GM23338 (cell line): ENCODE data around the gene PRG2. TPM values are rescaled to one million over a fixed set of nuclear protein-coding genes. Genes with fewer than 3 reads are reported as not detected.

Experiments
- ATAC-seq: fragments of 200-7000 bp; cut with Tn5 transposase; 3 replicates; pipeline ENCODE4 v1.9.1; 2020
- DNase-seq: peaks from one replicate; pipeline ENCODE4 v3.0.0-alpha.2; 2015; ENCODE audit warnings: low spot score
- H2AFZ ChIP-seq: fragments of 200-600 bp; sonication (generic); 2 replicates; pipeline ENCODE4 v1.8.0; 2016; ENCODE audit warnings: antibody characterized with exemption, mild to moderate bottlenecking, moderate library complexity
- H3F3A ChIP-seq: fragments of 200-600 bp; sonication (generic); replicated peaks from 2 replicates; pipeline ENCODE4 v1.8.0; 2017; ENCODE audit warnings: antibody characterized with exemption, mixed run types, low read depth
- H3K27ac ChIP-seq: fragments of 200-600 bp; sonication (generic); 2 replicates; pipeline ENCODE4 v1.6.1; 2016; ENCODE audit warnings: low read depth
- H3K27me3 ChIP-seq: fragments of 200-600 bp; sonication (generic); 2 replicates; pipeline ENCODE4 v1.8.0; 2016; ENCODE audit warnings: mild to moderate bottlenecking, mixed run types, moderate library complexity; ENCODE audit not compliant: insufficient read depth
- H3K36me3 ChIP-seq: fragments of 200-600 bp; sonication (generic); 2 replicates; pipeline ENCODE4 v1.8.0; 2016; ENCODE audit warnings: mild to moderate bottlenecking; ENCODE audit not compliant: insufficient read depth
- H3K4me1 ChIP-seq: fragments of 200-600 bp; sonication (generic); 2 replicates; pipeline ENCODE4 v1.8.0; 2016; ENCODE audit warnings: mild to moderate bottlenecking, moderate library complexity; ENCODE audit not compliant: insufficient read depth
- H3K4me2 ChIP-seq: fragments of 200-600 bp; sonication (generic); 2 replicates; pipeline ENCODE4 v1.7.1; 2017; ENCODE audit warnings: mixed run types
- H3K4me3 ChIP-seq: fragments of 200-600 bp; sonication (generic); 2 replicates; pipeline ENCODE4 v1.6.1; 2016; ENCODE audit warnings: mixed run types
- H3K79me2 ChIP-seq: fragments of 200-600 bp; sonication (generic); replicated peaks from 2 replicates; pipeline ENCODE4 v1.8.0; 2017; ENCODE audit warnings: mild to moderate bottlenecking; ENCODE audit not compliant: insufficient read depth
- H3K9me2 ChIP-seq: fragments of 200-600 bp; sonication (generic); 2 replicates; pipeline ENCODE4 v1.8.0; 2017; ENCODE audit not compliant: insufficient read depth
- H4K20me1 ChIP-seq: fragments of 200-600 bp; sonication (generic); replicated peaks from 2 replicates; pipeline ENCODE4 v1.8.0; 2017; ENCODE audit warnings: mild to moderate bottlenecking; ENCODE audit not compliant: insufficient read depth
- H3K27ac Mint-ChIP-seq: 2 replicates; pipeline ENCODE4 v1.8.0; 2020; ENCODE audit warnings: inconsistent platforms, mild to moderate bottlenecking, moderate library complexity, mixed read lengths
- H3K27me3 Mint-ChIP-seq: 3 replicates; pipeline ENCODE4 v1.8.0; 2022; ENCODE audit warnings: low read depth, mild to moderate bottlenecking, moderate library complexity, mixed read lengths, inconsistent platforms; ENCODE audit not compliant: insufficient read depth, poor library complexity
- H3K36me3 Mint-ChIP-seq: 3 replicates; pipeline ENCODE4 v1.8.0; 2021; ENCODE audit warnings: low read depth, mild to moderate bottlenecking, inconsistent platforms, moderate library complexity, mixed read lengths
- H3K4me1 Mint-ChIP-seq: 3 replicates; pipeline ENCODE4 v1.8.0; 2020; ENCODE audit warnings: mild to moderate bottlenecking, inconsistent platforms, mixed read lengths
- H3K4me3 Mint-ChIP-seq: 3 replicates; pipeline ENCODE4 v1.8.0; 2021; ENCODE audit warnings: moderate library complexity, mild to moderate bottlenecking, inconsistent platforms, mixed read lengths
- H3K9me3 Mint-ChIP-seq: 3 replicates; pipeline ENCODE4 v1.8.0; 2020; ENCODE audit warnings: moderate library complexity, mild to moderate bottlenecking, inconsistent platforms, mixed read lengths
- CREB1 ChIP-seq: fragments of 250-450 bp; sonication (Bioruptor Pico); IDR thresholded peaks from 2 replicates; pipeline ENCODE4 v1.5.0; 2020; ENCODE audit warnings: low read depth, mild to moderate bottlenecking, moderate library complexity
- EZH2 ChIP-seq: fragments of 200-600 bp; sonication (generic); IDR thresholded peaks from one replicate; pipeline ENCODE4 v1.8.0; 2017; ENCODE audit warnings: antibody characterized with exemption, mild to moderate bottlenecking, low read depth; ENCODE audit not compliant: unreplicated experiment
- EZH2phosphoT487 ChIP-seq: fragments of 200-600 bp; sonication (generic); IDR thresholded peaks from one replicate; pipeline ENCODE4 v1.8.1; 2018; ENCODE audit warnings: antibody characterized with exemption; ENCODE audit not compliant: unreplicated experiment
- JUNB ChIP-seq: IDR thresholded peaks from one replicate; pipeline ENCODE4 v1.6.1; 2016; ENCODE audit warnings: antibody characterized with exemption; ENCODE audit not compliant: unreplicated experiment
- NANOG ChIP-seq: IDR thresholded peaks from 2 replicates; pipeline ENCODE4 v1.6.1; 2016; ENCODE audit warnings: antibody characterized with exemption, borderline replicate concordance
- POLR2AphosphoS5 ChIP-seq: IDR thresholded peaks from 2 replicates; pipeline ENCODE4 v1.6.1; 2016; ENCODE audit warnings: antibody characterized with exemption, low read depth
- STAT1 ChIP-seq: IDR thresholded peaks from one replicate; pipeline ENCODE4 v1.6.1; 2016; ENCODE audit warnings: antibody characterized with exemption; ENCODE audit not compliant: unreplicated experiment
- ZNF114 ChIP-seq: fragments of 250-450 bp; sonication (Bioruptor Pico); IDR thresholded peaks from 2 replicates; pipeline ENCODE4 v1.5.0; 2020; ENCODE audit warnings: mild to moderate bottlenecking, moderate library complexity
- ZNF331 ChIP-seq: fragments of 250-450 bp; sonication (Bioruptor Pico); IDR thresholded peaks from 2 replicates; pipeline ENCODE4 v1.5.0; 2020; ENCODE audit warnings: low read depth, mild to moderate bottlenecking, moderate library complexity
- polyA plus RNA-seq: library from polyadenylated mRNA; unstranded; fragments of >200 nt; fragmentation: Nextera tagmentation; extraction: Ambion mirVana; gene quantifications from 2 replicates; pipeline ENCODE4 v1.2.1, GENCODE V29; 2016
- total RNA-seq: library from RNA; depleted of rRNA; stranded (reverse); fragments of >200 nt; shearing (Covaris generic); gene quantifications from 2 replicates; pipeline ENCODE4 v1.2.3, GENCODE V29; 2014
- TF ChIP-seq, protein P1 (sequence below): fragments of 250-450 bp; sonication (Bioruptor Pico); IDR thresholded peaks from 2 replicates; pipeline ENCODE4 v1.5.0; 2020; ENCODE audit warnings: mild to moderate bottlenecking, moderate library complexity
- TF ChIP-seq, protein P2 (sequence below): IDR thresholded peaks from 2 replicates; pipeline ENCODE4 v1.6.1; 2016; ENCODE audit warnings: antibody characterized with exemption
- TF ChIP-seq, protein P3 (sequence below): IDR thresholded peaks from one replicate; pipeline ENCODE4 v1.6.1; 2018; ENCODE audit warnings: antibody characterized with exemption; ENCODE audit not compliant: unreplicated experiment
- TF ChIP-seq, protein P4 (sequence below), 2 experiments: fragments of 200-600 bp in 1 of 2; sonication (generic) in 1 of 2; conservative IDR thresholded peaks; 2 replicates each; pipeline versions ENCODE4 v1.5.1 to v1.6.1; 2016 to 2017; ENCODE audit warnings: antibody characterized with exemption in 2 of 2, low read depth in 2 of 2, mild to moderate bottlenecking in 2 of 2, moderate library complexity in 1 of 2

Gene PRG2
- total and polyA plus RNA-seq, 2 experiments from 2014 or later: not detected

DNA sequence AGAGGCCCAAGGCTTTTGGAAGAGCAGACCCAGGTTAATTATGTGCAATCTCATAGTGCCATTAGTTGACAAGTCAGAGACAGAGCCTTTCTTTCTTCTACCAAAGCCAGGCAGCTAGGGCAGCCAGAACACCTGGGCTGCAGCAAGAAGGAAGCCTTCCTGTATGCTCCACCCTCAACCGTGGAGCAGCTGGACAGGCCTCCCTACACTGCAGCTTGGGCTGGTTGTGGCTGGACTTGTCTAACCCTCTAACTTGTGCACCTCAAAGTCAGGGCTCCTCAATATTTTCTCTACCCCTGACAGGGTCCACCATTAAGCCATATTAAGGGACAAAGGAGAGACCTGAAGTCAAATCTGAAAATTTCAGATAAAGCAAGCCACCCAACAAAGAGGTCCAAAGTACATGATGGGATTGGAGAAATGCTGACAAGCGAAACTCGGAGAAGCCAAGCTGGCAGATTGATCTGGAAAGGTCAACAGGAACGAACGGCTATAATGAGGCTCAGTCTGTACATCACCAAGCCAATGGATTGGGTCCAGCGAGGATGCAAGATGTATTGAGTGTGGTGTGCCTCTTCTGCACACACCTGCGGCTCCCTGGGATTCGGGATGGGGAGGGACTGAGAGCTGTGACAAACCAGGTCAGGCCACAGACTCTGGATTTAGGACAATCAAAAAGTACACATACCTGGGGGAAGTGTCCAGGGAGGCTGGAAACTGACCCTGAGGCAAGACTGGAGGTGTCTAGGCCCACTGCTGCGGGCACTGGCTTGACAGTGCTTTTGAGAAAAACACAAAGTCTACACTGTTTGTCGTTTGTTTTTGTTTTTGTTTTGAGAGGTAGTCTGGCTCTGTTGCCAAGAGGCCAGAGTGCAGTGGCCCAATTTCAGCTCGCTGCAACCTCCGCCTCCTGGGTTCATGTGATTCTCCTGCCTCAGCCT, 48.2 kb upstream of the PRG2 start:
- H4K20me1 ChIP-seq: no peaks in the 10 kb centered on the region
- Mint-ChIP-seq H3K27ac (no peak overlapping the region), H3K36me3 (no peaks in the 10 kb centered on the region), H3K4me3 (no peak overlapping the region), H3K4me1 (no peaks in the 10 kb centered on the region), H3K9me3 (no peaks in the 10 kb centered on the region; the same call in 2 of the 3 replicates), H3K27me3 (peaks cover 2% of the 10 kb centered on the region)
- no peaks in the 10 kb centered on the region for H3K36me3 ChIP-seq
- no peaks in the 10 kb centered on the region for H3F3A ChIP-seq
- H3K4me2 ChIP-seq: no peak overlapping the region
- H2AFZ ChIP-seq: no peak overlapping the region
- DNase-seq: no peak
- no peak for ATAC-seq
- no peaks in the 10 kb centered on the region for H3K4me1 ChIP-seq
- no peak overlapping the region for H3K27ac ChIP-seq
- TF ChIP-seq EZH2phosphoT487 (no peak), NANOG (no peak), JUNB (no peak), POLR2AphosphoS5 (no peak), ZNF114 (CRISPR knock-in tag) (no peak), CREB1 (no peak), ZNF331 (no peak), STAT1 (no peak), EZH2 (no peak)
- TF ChIP-seq, protein P1, sequence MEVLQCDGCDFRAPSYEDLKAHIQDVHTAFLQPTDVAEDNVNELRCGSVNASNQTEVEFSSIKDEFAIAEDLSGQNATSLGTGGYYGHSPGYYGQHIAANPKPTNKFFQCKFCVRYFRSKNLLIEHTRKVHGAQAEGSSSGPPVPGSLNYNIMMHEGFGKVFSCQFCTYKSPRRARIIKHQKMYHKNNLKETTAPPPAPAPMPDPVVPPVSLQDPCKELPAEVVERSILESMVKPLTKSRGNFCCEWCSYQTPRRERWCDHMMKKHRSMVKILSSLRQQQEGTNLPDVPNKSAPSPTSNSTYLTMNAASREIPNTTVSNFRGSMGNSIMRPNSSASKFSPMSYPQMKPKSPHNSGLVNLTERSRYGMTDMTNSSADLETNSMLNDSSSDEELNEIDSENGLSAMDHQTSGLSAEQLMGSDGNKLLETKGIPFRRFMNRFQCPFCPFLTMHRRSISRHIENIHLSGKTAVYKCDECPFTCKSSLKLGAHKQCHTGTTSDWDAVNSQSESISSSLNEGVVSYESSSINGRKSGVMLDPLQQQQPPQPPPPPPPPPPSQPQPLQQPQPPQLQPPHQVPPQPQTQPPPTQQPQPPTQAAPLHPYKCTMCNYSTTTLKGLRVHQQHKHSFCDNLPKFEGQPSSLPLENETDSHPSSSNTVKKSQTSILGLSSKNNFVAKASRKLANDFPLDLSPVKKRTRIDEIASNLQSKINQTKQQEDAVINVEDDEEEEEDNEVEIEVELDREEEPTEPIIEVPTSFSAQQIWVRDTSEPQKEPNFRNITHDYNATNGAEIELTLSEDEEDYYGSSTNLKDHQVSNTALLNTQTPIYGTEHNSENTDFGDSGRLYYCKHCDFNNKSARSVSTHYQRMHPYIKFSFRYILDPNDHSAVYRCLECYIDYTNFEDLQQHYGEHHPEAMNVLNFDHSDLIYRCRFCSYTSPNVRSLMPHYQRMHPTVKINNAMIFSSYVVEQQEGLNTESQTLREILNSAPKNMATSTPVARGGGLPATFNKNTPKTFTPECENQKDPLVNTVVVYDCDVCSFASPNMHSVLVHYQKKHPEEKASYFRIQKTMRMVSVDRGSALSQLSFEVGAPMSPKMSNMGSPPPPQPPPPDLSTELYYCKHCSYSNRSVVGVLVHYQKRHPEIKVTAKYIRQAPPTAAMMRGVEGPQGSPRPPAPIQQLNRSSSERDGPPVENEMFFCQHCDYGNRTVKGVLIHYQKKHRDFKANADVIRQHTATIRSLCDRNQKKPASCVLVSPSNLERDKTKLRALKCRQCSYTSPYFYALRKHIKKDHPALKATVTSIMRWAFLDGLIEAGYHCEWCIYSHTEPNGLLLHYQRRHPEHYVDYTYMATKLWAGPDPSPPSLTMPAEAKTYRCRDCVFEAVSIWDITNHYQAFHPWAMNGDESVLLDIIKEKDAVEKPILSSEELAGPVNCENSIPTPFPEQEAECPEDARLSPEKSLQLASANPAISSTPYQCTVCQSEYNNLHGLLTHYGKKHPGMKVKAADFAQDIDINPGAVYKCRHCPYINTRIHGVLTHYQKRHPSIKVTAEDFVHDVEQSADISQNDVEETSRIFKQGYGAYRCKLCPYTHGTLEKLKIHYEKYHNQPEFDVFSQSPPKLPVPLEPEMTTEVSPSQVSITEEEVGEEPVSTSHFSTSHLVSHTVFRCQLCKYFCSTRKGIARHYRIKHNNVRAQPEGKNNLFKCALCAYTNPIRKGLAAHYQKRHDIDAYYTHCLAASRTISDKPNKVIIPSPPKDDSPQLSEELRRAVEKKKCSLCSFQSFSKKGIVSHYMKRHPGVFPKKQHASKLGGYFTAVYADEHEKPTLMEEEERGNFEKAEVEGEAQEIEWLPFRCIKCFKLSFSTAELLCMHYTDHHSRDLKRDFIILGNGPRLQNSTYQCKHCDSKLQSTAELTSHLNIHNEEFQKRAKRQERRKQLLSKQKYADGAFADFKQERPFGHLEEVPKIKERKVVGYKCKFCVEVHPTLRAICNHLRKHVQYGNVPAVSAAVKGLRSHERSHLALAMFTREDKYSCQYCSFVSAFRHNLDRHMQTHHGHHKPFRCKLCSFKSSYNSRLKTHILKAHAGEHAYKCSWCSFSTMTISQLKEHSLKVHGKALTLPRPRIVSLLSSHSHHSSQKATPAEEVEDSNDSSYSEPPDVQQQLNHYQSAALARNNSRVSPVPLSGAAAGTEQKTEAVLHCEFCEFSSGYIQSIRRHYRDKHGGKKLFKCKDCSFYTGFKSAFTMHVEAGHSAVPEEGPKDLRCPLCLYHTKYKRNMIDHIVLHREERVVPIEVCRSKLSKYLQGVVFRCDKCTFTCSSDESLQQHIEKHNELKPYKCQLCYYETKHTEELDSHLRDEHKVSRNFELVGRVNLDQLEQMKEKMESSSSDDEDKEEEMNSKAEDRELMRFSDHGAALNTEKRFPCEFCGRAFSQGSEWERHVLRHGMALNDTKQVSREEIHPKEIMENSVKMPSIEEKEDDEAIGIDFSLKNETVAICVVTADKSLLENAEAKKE (CRISPR knock-in tag): no peak
- TF ChIP-seq, protein P2, sequence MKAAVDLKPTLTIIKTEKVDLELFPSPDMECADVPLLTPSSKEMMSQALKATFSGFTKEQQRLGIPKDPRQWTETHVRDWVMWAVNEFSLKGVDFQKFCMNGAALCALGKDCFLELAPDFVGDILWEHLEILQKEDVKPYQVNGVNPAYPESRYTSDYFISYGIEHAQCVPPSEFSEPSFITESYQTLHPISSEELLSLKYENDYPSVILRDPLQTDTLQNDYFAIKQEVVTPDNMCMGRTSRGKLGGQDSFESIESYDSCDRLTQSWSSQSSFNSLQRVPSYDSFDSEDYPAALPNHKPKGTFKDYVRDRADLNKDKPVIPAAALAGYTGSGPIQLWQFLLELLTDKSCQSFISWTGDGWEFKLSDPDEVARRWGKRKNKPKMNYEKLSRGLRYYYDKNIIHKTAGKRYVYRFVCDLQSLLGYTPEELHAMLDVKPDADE: no peak
- TF ChIP-seq, protein P3, sequence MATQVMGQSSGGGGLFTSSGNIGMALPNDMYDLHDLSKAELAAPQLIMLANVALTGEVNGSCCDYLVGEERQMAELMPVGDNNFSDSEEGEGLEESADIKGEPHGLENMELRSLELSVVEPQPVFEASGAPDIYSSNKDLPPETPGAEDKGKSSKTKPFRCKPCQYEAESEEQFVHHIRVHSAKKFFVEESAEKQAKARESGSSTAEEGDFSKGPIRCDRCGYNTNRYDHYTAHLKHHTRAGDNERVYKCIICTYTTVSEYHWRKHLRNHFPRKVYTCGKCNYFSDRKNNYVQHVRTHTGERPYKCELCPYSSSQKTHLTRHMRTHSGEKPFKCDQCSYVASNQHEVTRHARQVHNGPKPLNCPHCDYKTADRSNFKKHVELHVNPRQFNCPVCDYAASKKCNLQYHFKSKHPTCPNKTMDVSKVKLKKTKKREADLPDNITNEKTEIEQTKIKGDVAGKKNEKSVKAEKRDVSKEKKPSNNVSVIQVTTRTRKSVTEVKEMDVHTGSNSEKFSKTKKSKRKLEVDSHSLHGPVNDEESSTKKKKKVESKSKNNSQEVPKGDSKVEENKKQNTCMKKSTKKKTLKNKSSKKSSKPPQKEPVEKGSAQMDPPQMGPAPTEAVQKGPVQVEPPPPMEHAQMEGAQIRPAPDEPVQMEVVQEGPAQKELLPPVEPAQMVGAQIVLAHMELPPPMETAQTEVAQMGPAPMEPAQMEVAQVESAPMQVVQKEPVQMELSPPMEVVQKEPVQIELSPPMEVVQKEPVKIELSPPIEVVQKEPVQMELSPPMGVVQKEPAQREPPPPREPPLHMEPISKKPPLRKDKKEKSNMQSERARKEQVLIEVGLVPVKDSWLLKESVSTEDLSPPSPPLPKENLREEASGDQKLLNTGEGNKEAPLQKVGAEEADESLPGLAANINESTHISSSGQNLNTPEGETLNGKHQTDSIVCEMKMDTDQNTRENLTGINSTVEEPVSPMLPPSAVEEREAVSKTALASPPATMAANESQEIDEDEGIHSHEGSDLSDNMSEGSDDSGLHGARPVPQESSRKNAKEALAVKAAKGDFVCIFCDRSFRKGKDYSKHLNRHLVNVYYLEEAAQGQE: no peak
- TF ChIP-seq, protein P4, sequence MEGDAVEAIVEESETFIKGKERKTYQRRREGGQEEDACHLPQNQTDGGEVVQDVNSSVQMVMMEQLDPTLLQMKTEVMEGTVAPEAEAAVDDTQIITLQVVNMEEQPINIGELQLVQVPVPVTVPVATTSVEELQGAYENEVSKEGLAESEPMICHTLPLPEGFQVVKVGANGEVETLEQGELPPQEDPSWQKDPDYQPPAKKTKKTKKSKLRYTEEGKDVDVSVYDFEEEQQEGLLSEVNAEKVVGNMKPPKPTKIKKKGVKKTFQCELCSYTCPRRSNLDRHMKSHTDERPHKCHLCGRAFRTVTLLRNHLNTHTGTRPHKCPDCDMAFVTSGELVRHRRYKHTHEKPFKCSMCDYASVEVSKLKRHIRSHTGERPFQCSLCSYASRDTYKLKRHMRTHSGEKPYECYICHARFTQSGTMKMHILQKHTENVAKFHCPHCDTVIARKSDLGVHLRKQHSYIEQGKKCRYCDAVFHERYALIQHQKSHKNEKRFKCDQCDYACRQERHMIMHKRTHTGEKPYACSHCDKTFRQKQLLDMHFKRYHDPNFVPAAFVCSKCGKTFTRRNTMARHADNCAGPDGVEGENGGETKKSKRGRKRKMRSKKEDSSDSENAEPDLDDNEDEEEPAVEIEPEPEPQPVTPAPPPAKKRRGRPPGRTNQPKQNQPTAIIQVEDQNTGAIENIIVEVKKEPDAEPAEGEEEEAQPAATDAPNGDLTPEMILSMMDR (conservative IDR thresholded peaks at IDR 0.05; ENCODE audit: low read depth in 2 of 2): no peak
- H3K79me2 ChIP-seq: no peaks in the 10 kb centered on the region
- H3K4me3 ChIP-seq: no peak overlapping the region
- no peaks in the 10 kb centered on the region for H3K27me3 ChIP-seq
- H3K9me2 ChIP-seq: no peaks in the 10 kb centered on the region
